ENCODE data around the gene SCN2B.

DNA sequence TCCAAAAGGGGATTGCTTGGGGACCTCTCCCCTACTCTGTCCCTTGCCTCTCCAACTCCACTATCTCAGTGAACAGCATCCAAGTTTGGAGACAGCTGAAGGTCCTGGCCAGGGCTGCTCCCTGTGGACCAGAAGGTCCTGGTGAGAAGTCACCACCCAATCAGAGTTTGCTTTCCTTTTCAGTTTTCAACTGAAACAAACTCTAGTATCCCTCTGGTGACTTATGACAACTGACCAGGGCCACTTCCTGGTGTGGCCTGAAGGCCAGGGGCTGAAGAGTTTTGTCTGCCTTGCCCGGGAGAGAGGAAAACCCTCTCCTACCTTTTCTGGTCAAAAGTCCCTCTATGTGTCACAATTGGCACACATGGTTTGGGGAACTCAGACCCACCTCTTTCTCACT lies 43.3 kb upstream of the SCN2B start:
- TF ChIP-seq EP300 (IDR thresholded peaks at IDR 0.05) (no peak), POLR2A (IDR thresholded peaks at IDR 0.05) (no peak)
